H9 (cell line): ENCODE data around the gene UTS2. TPM values are rescaled to one million over a fixed set of nuclear protein-coding genes. Genes with fewer than 3 reads are reported as not detected.

Experiments used
- DNase-seq: peaks from one replicate; pipeline ENCODE4 v3.0.0-alpha.2; 2017
- H2AFZ ChIP-seq: one replicate; pipeline ENCODE4 v1.6.1; 2013; ENCODE audit warnings: mild to moderate bottlenecking, low read length, control low read depth, moderate library complexity
- H2AK5ac ChIP-seq: 2 replicates; pipeline ENCODE4 v1.6.1; 2013; ENCODE audit warnings: low read length, control low read depth, mixed read lengths; ENCODE audit not compliant: insufficient read length
- H2BK120ac ChIP-seq: one replicate; pipeline ENCODE4 v1.6.1; 2013; ENCODE audit warnings: low read depth, mild to moderate bottlenecking, low read length, control low read depth, inconsistent platforms; ENCODE audit not compliant: poor library complexity, severe bottlenecking
- H2BK12ac ChIP-seq: 2 replicates; pipeline ENCODE4 v1.6.1; 2013; ENCODE audit warnings: low read length, control low read depth, mixed read lengths, low read depth; ENCODE audit not compliant: insufficient read length
- H2BK15ac ChIP-seq: 2 replicates; pipeline ENCODE4 v1.6.1; 2013; ENCODE audit warnings: low read depth, low read length, control low read depth
- H2BK20ac ChIP-seq: one replicate; pipeline ENCODE4 v1.6.1; 2013; ENCODE audit warnings: low read depth, mild to moderate bottlenecking, low read length, control low read depth, inconsistent platforms; ENCODE audit not compliant: poor library complexity, severe bottlenecking
- H2BK5ac ChIP-seq: 2 replicates; pipeline ENCODE4 v1.6.1; 2013; ENCODE audit warnings: low read length, control low read depth, mixed read lengths; ENCODE audit not compliant: insufficient read length
- H3K14ac ChIP-seq: 2 replicates; pipeline ENCODE4 v1.6.1; 2013; ENCODE audit warnings: low read length, control low read depth; ENCODE audit not compliant: insufficient read depth
- H3K18ac ChIP-seq: 2 replicates; pipeline ENCODE4 v1.6.1; 2013; ENCODE audit warnings: low read depth, mild to moderate bottlenecking, mixed read lengths, low read length, control low read depth; ENCODE audit not compliant: insufficient read length
- H3K23ac ChIP-seq: 2 replicates; pipeline ENCODE4 v1.6.1; 2013; ENCODE audit warnings: low read length, control low read depth, mixed read lengths, low read depth; ENCODE audit not compliant: insufficient read length
- H3K23me2 ChIP-seq: 2 replicates; pipeline ENCODE4 v1.6.1; 2013; ENCODE audit warnings: low read depth, mild to moderate bottlenecking, mixed read lengths, low read length, control low read depth; ENCODE audit not compliant: insufficient read length, poor library complexity, severe bottlenecking
- H3K27ac ChIP-seq: 2 replicates; pipeline ENCODE4 v1.5.1; 2013; ENCODE audit warnings: low read length, control low read depth, mixed read lengths, low read depth; ENCODE audit not compliant: insufficient read length
- H3K27me3 ChIP-seq: 2 replicates; pipeline ENCODE4 v1.6.1; 2013; ENCODE audit warnings: low read length, control low read depth, inconsistent platforms; ENCODE audit not compliant: insufficient read depth
- H3K4ac ChIP-seq: 2 replicates; pipeline ENCODE4 v1.6.1; 2013; ENCODE audit warnings: low read depth, mild to moderate bottlenecking, control low read depth, inconsistent platforms, low read length, moderate library complexity
- H3K4me1 ChIP-seq: 2 replicates; pipeline ENCODE4 v1.6.1; 2013; ENCODE audit warnings: low read length, control low read depth, inconsistent platforms; ENCODE audit not compliant: insufficient read depth
- H3K4me2 ChIP-seq: 2 replicates; pipeline ENCODE4 v1.6.1; 2013; ENCODE audit warnings: low read length, control low read depth, mixed read lengths; ENCODE audit not compliant: insufficient read length, insufficient read depth
- H3K56ac ChIP-seq: 2 replicates; pipeline ENCODE4 v1.6.1; 2013; ENCODE audit warnings: low read depth, mild to moderate bottlenecking, mixed read lengths, low read length, control low read depth; ENCODE audit not compliant: insufficient read length
- H3K79me1 ChIP-seq: 2 replicates; pipeline ENCODE4 v1.6.1; 2013; ENCODE audit warnings: low read depth, mild to moderate bottlenecking, moderate library complexity, low read length, control low read depth, inconsistent platforms; ENCODE audit not compliant: insufficient read depth, poor library complexity, severe bottlenecking
- H3K79me2 ChIP-seq: 2 replicates; pipeline ENCODE4 v1.6.1; 2013; ENCODE audit warnings: low read length, control low read depth, inconsistent platforms; ENCODE audit not compliant: insufficient read depth
- H3K9ac ChIP-seq: 2 replicates; pipeline ENCODE4 v1.6.1; 2013; ENCODE audit warnings: low read length, control low read depth, mixed read lengths; ENCODE audit not compliant: insufficient read length; ENCODE audit errors: extremely low read depth
- H3K9me3 ChIP-seq: one replicate; pipeline ENCODE4 v1.6.1; 2013; ENCODE audit warnings: low read depth, low read length, inconsistent platforms; ENCODE audit not compliant: control insufficient read depth
- H3T11ph ChIP-seq: one replicate; pipeline ENCODE4 v1.6.1; 2013; ENCODE audit warnings: mild to moderate bottlenecking, low read length, control low read depth, inconsistent platforms
- H4K20me1 ChIP-seq: one replicate; pipeline ENCODE4 v1.6.1; 2013; ENCODE audit not compliant: control insufficient read depth, insufficient read length, insufficient read depth
- H4K5ac ChIP-seq: 2 replicates; pipeline ENCODE4 v1.6.1; 2013; ENCODE audit warnings: low read depth, mild to moderate bottlenecking, mixed read lengths, low read length, control low read depth; ENCODE audit not compliant: insufficient read length
- H4K8ac ChIP-seq: replicated peaks from 2 replicates; pipeline ENCODE4 v1.6.1; 2013; ENCODE audit warnings: low read length, control low read depth, mixed read lengths, low read depth; ENCODE audit not compliant: insufficient read length
- H4K91ac ChIP-seq: 2 replicates; pipeline ENCODE4 v1.6.1; 2013; ENCODE audit warnings: low read depth, mild to moderate bottlenecking, moderate library complexity, mixed read lengths, low read length, control low read depth; ENCODE audit not compliant: insufficient read length
- H3K27ac Mint-ChIP-seq, 3 experiments: 2 replicates in 2 of 3; 3 replicates in 1 of 3; pipeline ENCODE4 v1.8.0; 2020 to 2021; ENCODE audit warnings: mixed read lengths in 3 of 3, mild to moderate bottlenecking in 1 of 3, moderate library complexity in 1 of 3
- H3K27me3 Mint-ChIP-seq: 2 replicates; pipeline ENCODE4 v1.8.0; 2021; ENCODE audit warnings: low read depth, mild to moderate bottlenecking, moderate library complexity, mixed read lengths
- H3K36me3 Mint-ChIP-seq, 3 experiments: 2 replicates in 2 of 3; 3 replicates in 1 of 3; pipeline ENCODE4 v1.8.0; 2020 to 2021; ENCODE audit warnings: low read depth in 3 of 3, mixed read lengths in 3 of 3; ENCODE audit not compliant: insufficient read depth in 1 of 3
- H3K4me1 Mint-ChIP-seq, 2 experiments: 2 replicates each; pipeline ENCODE4 v1.8.0; 2020; ENCODE audit warnings: mixed read lengths in 2 of 2
- H3K4me3 Mint-ChIP-seq, 2 experiments: 2 replicates in 1 of 2; 3 replicates in 1 of 2; pipeline ENCODE4 v1.8.0; 2020 to 2021; ENCODE audit warnings: mild to moderate bottlenecking in 2 of 2, mixed read lengths in 2 of 2, moderate library complexity in 1 of 2
- H3K9me3 Mint-ChIP-seq, 2 experiments: 2 replicates in 1 of 2; 3 replicates in 1 of 2; pipeline ENCODE4 v1.8.0; 2020; ENCODE audit warnings: mild to moderate bottlenecking in 2 of 2, mixed read lengths in 2 of 2, moderate library complexity in 1 of 2
- CTCF ChIP-seq: fragments of 200-600 bp; sonication (generic); conservative IDR thresholded peaks from 3 replicates; pipeline ENCODE4 v1.8.0; 2021; ENCODE audit warnings: antibody characterized with exemption, mild to moderate bottlenecking
- WGBS: extraction: QIAGEN DNeasy Blood & Tissue Kit; methylation state at CpG from one replicate; pipeline ENCODE4 v1.1.7; 2013; ENCODE audit warnings: missing lambda C conversion rate, low lambda C conversion rate, mixed read lengths; ENCODE audit not compliant: insufficient read length; ENCODE audit errors: extremely low coverage; 5-methylcytosine and 5-hydroxymethylcytosine counted together
- total RNA-seq: library from RNA; stranded (reverse); gene quantifications from 2 replicates; pipeline ENCODE4 v1.2.1, GENCODE V29; 2021

UTS2 gene
- total RNA-seq, 1 experiment from 2014 or later: not detected

DNA sequence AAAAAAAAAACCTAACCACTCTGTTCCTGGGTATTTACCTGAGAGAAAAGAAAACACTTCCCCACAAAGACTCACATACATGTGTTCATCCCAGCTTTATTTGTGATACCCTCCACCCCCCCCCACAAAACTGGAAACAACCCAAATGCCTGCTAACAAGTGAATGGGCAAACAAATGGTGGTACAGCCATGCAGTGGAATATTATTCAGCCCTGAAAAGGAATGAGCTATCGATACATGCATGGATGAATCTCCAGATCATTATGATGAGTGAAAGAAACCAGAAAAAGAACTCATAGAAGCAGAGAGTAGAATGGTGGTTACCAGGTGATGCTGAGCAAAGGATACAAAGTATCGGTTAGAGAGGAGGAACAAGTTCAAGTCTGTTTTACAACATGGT lies 38.0 kb upstream of the UTS2 start:
- no peak overlapping the region for H2BK120ac ChIP-seq
- no peak overlapping the region for H3K4ac ChIP-seq
- no peak overlapping the region for H3K9ac ChIP-seq
- no peak overlapping the region for H2BK5ac ChIP-seq
- H3K36me3 Mint-ChIP-seq: no peaks in the 10 kb centered on the region; a peak in 1 of 7 replicates
- H4K91ac ChIP-seq: no peak overlapping the region
- peaks cover 4% of the 10 kb centered on the region; the same call in 1 of the 2 replicates for H3K27me3 Mint-ChIP-seq
- no peak overlapping the region for H3K4me2 ChIP-seq
- H3K27me3 ChIP-seq: no peaks in the 10 kb centered on the region
- no peaks in the 10 kb centered on the region for H3K79me2 ChIP-seq
- no peak overlapping the region for H3T11ph ChIP-seq
- peaks cover 3 to 6% of the 10 kb centered on the region in 2 experiments; a peak in 3 of 4 replicates for H3K4me1 Mint-ChIP-seq
- H2BK15ac ChIP-seq: no peak overlapping the region
- no peaks in the 10 kb centered on the region for H4K20me1 ChIP-seq
- H3K14ac ChIP-seq: no peak overlapping the region
- H3K27ac Mint-ChIP-seq: no peak overlapping the region
- H3K79me1 ChIP-seq: no peaks in the 10 kb centered on the region
- no peak overlapping the region for H2BK12ac ChIP-seq
- no peak overlapping the region for H3K27ac ChIP-seq
- no peak overlapping the region for H2BK20ac ChIP-seq
- H2AFZ ChIP-seq: no peak overlapping the region
- no peaks in the 10 kb centered on the region for H3K23me2 ChIP-seq
- no peak overlapping the region for H3K23ac ChIP-seq
- no peak overlapping the region for H4K8ac ChIP-seq
- TF ChIP-seq CTCF: no peak
- H3K18ac ChIP-seq: no peak overlapping the region
- no peaks in the 10 kb centered on the region for H3K4me1 ChIP-seq
- no peak for DNase-seq
- H4K5ac ChIP-seq: no peak overlapping the region
- no peak overlapping the region for H2AK5ac ChIP-seq
- H3K56ac ChIP-seq: no peak overlapping the region
- H3K9me3 Mint-ChIP-seq: no peaks in the 10 kb centered on the region; a peak in 1 of 5 replicates
- H3K9me3 ChIP-seq: no peaks in the 10 kb centered on the region
- no peak overlapping the region for H3K4me3 Mint-ChIP-seq
- no CpG with 5 or more reads among the region's 2 CpGs for WGBS
